ENCODE results near the gene TNFAIP6. TPM values are rescaled to one million over a fixed set of nuclear protein-coding genes. Genes with fewer than 3 reads are reported as not detected.

Gene TNFAIP6
- total and polyA plus RNA-seq, 2 experiments from 2014 or later = 4.5 to 10.2 TPM

DNA sequence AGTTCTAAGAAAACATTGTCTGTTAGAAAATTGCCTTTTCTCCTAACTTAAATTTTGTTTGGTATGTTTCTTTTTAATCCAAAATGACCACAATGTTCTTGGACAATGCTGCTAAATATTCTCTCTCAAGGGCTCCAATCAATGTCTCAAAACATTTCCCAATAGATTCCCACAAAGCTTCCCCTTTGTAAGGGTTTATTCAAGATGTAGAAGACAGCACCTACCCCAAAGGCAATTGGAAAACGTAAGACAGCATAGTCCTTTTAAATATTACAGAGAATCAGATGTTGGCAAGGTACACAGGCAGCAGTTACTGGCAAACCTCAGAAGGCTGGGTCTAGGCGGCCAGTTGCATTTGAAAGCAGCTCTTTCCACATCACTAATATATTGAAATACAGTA, 34.0 kb downstream of the TNFAIP6 start:
- H3K4me3 ChIP-seq = no peak overlapping the region
- H3K4me2 ChIP-seq (ENCODE audit: unreplicated experiment) = no peak overlapping the region
- no peaks in the 10 kb centered on the region for H3K4me1 ChIP-seq (ENCODE audit: insufficient read depth)
- in situ Hi-C loops (cut with MboI) = no loop called here
- H4K20me1 ChIP-seq (ENCODE audit: insufficient read depth) = no peaks in the 10 kb centered on the region
- H3K27me3 ChIP-seq (replicated peaks; ENCODE audit: insufficient read depth) = no peaks in the 10 kb centered on the region
- no peaks in the 10 kb centered on the region for H3K9me3 ChIP-seq (ENCODE audit: low read depth)
- no peaks in the 10 kb centered on the region for H3F3A ChIP-seq (ENCODE audit: insufficient read depth)
- H3K27ac ChIP-seq = no peak overlapping the region
- no peaks in the 10 kb centered on the region for H3K36me3 ChIP-seq (ENCODE audit: low read depth)
- no peaks in the 10 kb centered on the region for H3K79me2 ChIP-seq (ENCODE audit: insufficient read depth)
- H2AFZ ChIP-seq = no peak overlapping the region
- WGBS, 2 experiments (ENCODE audit: low coverage in 1 of 2, low lambda C conversion rate in 2 of 2, missing lambda C conversion rate in 2 of 2) = 35 to 49% methylated on average over 2 of the region's 2 CpGs
- no peak for DNase-seq
- no peak overlapping the region for H3K9ac ChIP-seq
- TF ChIP-seq EZH2 (IDR thresholded peaks at IDR 0.05; ENCODE audit: insufficient read depth, poor library complexity, severe bottlenecking) (no peak), EZH2phosphoT487 (IDR thresholded peaks at IDR 0.05; ENCODE audit: insufficient read depth, low read depth) (no peak)
- H3K9me2 ChIP-seq (ENCODE audit: insufficient read depth) = no peaks in the 10 kb centered on the region

DNA sequence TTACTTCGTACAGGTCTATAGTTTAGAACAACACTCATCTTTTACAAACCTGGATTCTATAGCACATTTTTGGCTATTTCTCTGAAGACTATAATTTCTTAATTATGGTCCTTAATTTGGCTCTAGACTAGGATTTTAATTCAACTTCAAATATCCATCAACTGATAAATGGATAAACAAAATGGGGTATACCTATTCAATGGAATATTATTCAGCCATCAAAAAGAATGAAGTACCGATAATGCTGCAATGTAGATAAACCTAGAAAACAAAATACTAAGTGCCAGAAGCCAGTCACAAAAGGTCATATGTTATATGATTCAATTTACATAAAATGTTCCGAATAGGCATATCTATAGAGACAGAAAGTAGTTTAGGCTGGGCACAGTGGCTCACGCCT, 37.1 kb downstream of the TNFAIP6 start:
- Histone ChIP-seq H3K36me3 (ENCODE audit: low read depth) (no peaks in the 10 kb centered on the region), H3K4me3 (no peak overlapping the region), H3K27ac (no peak overlapping the region), H3K79me2 (ENCODE audit: insufficient read depth) (no peaks in the 10 kb centered on the region), H3K9ac (no peak overlapping the region), H3F3A (ENCODE audit: insufficient read depth) (no peaks in the 10 kb centered on the region), H3K27me3 (replicated peaks; ENCODE audit: insufficient read depth) (no peaks in the 10 kb centered on the region), H4K20me1 (ENCODE audit: insufficient read depth) (no peaks in the 10 kb centered on the region), H3K4me2 (ENCODE audit: unreplicated experiment) (no peak overlapping the region), H3K4me1 (ENCODE audit: insufficient read depth) (no peaks in the 10 kb centered on the region), H3K9me2 (ENCODE audit: insufficient read depth) (no peaks in the 10 kb centered on the region), H2AFZ (no peak overlapping the region), H3K9me3 (ENCODE audit: low read depth) (no peaks in the 10 kb centered on the region)
- no peak for TF ChIP-seq EZH2 (IDR thresholded peaks at IDR 0.05; ENCODE audit: insufficient read depth, poor library complexity, severe bottlenecking)
- TF ChIP-seq EZH2phosphoT487 (IDR thresholded peaks at IDR 0.05; ENCODE audit: insufficient read depth, low read depth) = no peak
- no peak for DNase-seq
- in situ Hi-C loops (cut with MboI) = no loop called here
- 97 to 99% methylated on average over 4 of the region's 4 CpGs for WGBS, 2 experiments (ENCODE audit: low coverage in 1 of 2, low lambda C conversion rate in 2 of 2, missing lambda C conversion rate in 2 of 2)

- no peak for DNase-seq
- H3K4me1 ChIP-seq (ENCODE audit: insufficient read depth) = no peaks in the 10 kb centered on the region
- 74 to 80% methylated on average over 4 of the region's 4 CpGs for WGBS, 2 experiments (ENCODE audit: low coverage in 1 of 2, low lambda C conversion rate in 2 of 2, missing lambda C conversion rate in 2 of 2)
- no peak overlapping the region for H2AFZ ChIP-seq
- no peak overlapping the region for H3K4me3 ChIP-seq
- H3K9me2 ChIP-seq (ENCODE audit: insufficient read depth) = no peaks in the 10 kb centered on the region
- H3F3A ChIP-seq (ENCODE audit: insufficient read depth) = no peaks in the 10 kb centered on the region
- no peaks in the 10 kb centered on the region for H3K36me3 ChIP-seq (ENCODE audit: low read depth)
- in situ Hi-C loops (cut with MboI) = no loop called here
- no peaks in the 10 kb centered on the region for H4K20me1 ChIP-seq (ENCODE audit: insufficient read depth)
- no peak overlapping the region for H3K27ac ChIP-seq
- no peaks in the 10 kb centered on the region for H3K79me2 ChIP-seq (ENCODE audit: insufficient read depth)
- no peak for TF ChIP-seq EZH2 (IDR thresholded peaks at IDR 0.05; ENCODE audit: insufficient read depth, poor library complexity, severe bottlenecking)
- H3K4me2 ChIP-seq (ENCODE audit: unreplicated experiment) = no peak overlapping the region
- H3K9me3 ChIP-seq (ENCODE audit: low read depth) = no peaks in the 10 kb centered on the region
- no peak overlapping the region for H3K9ac ChIP-seq
- H3K27me3 ChIP-seq (replicated peaks; ENCODE audit: insufficient read depth) = no peaks in the 10 kb centered on the region
Observed at GRCh38 chr2:151395509-151396374, 38.4 kb downstream of the TNFAIP6 start.

GRCh38 chr2:151399981-151400380, 42.6 kb downstream of the TNFAIP6 start:
- H2AFZ ChIP-seq = no peak overlapping the region
- H3K27ac ChIP-seq = no peak overlapping the region
- no peaks in the 10 kb centered on the region for H3F3A ChIP-seq (ENCODE audit: insufficient read depth)
- no peak overlapping the region for H3K9ac ChIP-seq
- H3K4me3 ChIP-seq = no peak overlapping the region
- in situ Hi-C loops (cut with MboI) = no loop called here
- H3K4me1 ChIP-seq (ENCODE audit: insufficient read depth) = no peaks in the 10 kb centered on the region
- TF ChIP-seq EZH2 (IDR thresholded peaks at IDR 0.05; ENCODE audit: insufficient read depth, poor library complexity, severe bottlenecking) = no peak
- no peak for TF ChIP-seq EZH2phosphoT487 (IDR thresholded peaks at IDR 0.05; ENCODE audit: insufficient read depth, low read depth)
- H3K36me3 ChIP-seq (ENCODE audit: low read depth) = no peaks in the 10 kb centered on the region
- no peaks in the 10 kb centered on the region for H4K20me1 ChIP-seq (ENCODE audit: insufficient read depth)
- no peaks in the 10 kb centered on the region for H3K79me2 ChIP-seq (ENCODE audit: insufficient read depth)
- H3K27me3 ChIP-seq (replicated peaks; ENCODE audit: insufficient read depth) = no peaks in the 10 kb centered on the region
- no peaks in the 10 kb centered on the region for H3K9me3 ChIP-seq (ENCODE audit: low read depth)
- WGBS, 2 experiments (ENCODE audit: low coverage in 1 of 2, low lambda C conversion rate in 2 of 2, missing lambda C conversion rate in 2 of 2) = 67 to 69% methylated on average over 1 of the region's 1 CpG
- H3K4me2 ChIP-seq (ENCODE audit: unreplicated experiment) = no peak overlapping the region
- H3K9me2 ChIP-seq (ENCODE audit: insufficient read depth) = no peaks in the 10 kb centered on the region
- no peak for DNase-seq

Data from GM23248 (cell line).